Measurements from ENCODE around the gene RNF183. TPM values are rescaled to one million over a fixed set of nuclear protein-coding genes. Genes with fewer than 3 reads are reported as not detected.

RNF183 gene
- total RNA-seq, 4 donors from 2014 or later, result not detected

DNA sequence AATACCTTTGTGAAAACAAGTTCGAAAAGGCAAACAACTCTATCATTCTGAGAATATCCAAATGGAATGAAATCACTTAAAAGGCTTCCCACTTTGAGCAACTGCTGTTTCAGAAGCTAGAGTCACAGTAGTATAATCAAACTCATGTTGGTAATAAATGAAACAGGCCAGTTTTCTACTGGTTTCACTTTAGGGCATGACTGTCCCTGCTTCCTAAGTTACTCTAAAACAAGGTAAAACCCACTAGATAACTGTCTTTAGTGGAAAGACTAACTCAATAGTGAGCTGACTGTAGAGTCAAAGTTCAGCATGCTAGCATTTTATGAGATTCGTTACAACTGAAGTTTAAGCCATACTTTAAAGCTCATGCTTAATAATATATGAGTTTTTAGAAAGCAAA is 33.8 kb downstream of the RNF183 start:
- H3K4me1 ChIP-seq, result peaks cover 5 to 10% of the 10 kb centered on the region in 2 donors
- H3K27me3 ChIP-seq, result no peaks in the 10 kb centered on the region
- no peaks in the 10 kb centered on the region for H3K9me3 ChIP-seq
- H3K4me3 ChIP-seq, result no peak overlapping the region
- intact Hi-C loops (cut with DNase I; ENCODE audit: low total_unique reads), result no loop called here
- DNase-seq, result no peak
- ATAC-seq, result no peak
- peaks cover 0 to 56% of the 10 kb centered on the region in 2 donors for H3K36me3 ChIP-seq
- TF ChIP-seq, protein P1, sequence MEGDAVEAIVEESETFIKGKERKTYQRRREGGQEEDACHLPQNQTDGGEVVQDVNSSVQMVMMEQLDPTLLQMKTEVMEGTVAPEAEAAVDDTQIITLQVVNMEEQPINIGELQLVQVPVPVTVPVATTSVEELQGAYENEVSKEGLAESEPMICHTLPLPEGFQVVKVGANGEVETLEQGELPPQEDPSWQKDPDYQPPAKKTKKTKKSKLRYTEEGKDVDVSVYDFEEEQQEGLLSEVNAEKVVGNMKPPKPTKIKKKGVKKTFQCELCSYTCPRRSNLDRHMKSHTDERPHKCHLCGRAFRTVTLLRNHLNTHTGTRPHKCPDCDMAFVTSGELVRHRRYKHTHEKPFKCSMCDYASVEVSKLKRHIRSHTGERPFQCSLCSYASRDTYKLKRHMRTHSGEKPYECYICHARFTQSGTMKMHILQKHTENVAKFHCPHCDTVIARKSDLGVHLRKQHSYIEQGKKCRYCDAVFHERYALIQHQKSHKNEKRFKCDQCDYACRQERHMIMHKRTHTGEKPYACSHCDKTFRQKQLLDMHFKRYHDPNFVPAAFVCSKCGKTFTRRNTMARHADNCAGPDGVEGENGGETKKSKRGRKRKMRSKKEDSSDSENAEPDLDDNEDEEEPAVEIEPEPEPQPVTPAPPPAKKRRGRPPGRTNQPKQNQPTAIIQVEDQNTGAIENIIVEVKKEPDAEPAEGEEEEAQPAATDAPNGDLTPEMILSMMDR (IDR thresholded peaks at IDR 0.05 in 4 of 5, conservative IDR thresholded peaks at IDR 0.05 in 1 of 5), result no peak
- TF ChIP-seq POLR2A (IDR thresholded peaks at IDR 0.05), result no peak
- in situ Hi-C loops (cut with MboI; ENCODE audit: low sequenced_read_pairs in 4 of 4), result loop anchor here in 1 of 4 donors (25.0 kb wide), 1 partner anchor 393 kb away; no protein-coding TSS in a partner anchor
- no peak overlapping the region for H3K27ac ChIP-seq

DNA sequence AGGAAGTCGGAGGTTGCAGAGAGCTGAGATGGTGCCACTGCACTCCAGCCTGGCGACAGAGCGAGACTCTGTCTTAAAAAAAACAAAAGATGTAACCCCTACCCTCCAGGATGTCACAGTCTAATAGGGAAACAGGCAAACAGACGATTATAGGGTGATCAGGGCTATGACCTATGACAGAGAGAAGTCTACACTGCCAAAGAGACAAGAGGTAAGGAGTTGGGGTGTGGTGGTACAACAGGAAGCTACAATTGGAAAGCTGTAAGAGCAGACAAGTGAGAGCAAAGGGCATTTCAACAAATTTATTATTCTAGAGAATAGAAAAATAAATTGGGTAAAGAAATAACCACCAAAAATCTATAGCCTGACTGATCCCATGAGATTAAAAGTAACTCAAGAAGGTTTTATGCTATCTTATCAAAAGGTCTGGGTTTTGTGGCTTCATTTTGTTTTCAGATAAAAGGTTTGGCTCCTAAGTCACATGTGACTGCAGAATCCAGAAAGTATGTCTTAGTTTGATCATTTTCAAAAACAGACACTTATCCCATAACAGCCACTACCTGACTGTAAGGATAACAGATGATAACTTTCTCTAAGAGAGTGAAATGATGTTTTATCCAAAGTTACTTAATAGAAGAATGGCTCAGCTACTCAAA is 35.1 kb downstream of the RNF183 start:
- Histone ChIP-seq H3K4me3 (no peak overlapping the region), H3K27me3 (no peaks in the 10 kb centered on the region), H3K4me1 (peaks cover 0 to 6% of the 10 kb centered on the region in 2 donors), H3K9me3 (no peaks in the 10 kb centered on the region), H3K27ac (no peak overlapping the region), H3K36me3 (peaks cover 0 to 56% of the 10 kb centered on the region in 2 donors)
- DNase-seq (no peak), ATAC-seq (no peak)
- intact Hi-C loops (cut with DNase I; ENCODE audit: low total_unique reads) (no loop called here), in situ Hi-C loops (cut with MboI; ENCODE audit: low sequenced_read_pairs in 4 of 4) (loop anchor here in 1 of 4 donors (25.0 kb wide), 1 partner anchor 394 kb away; no protein-coding TSS in a partner anchor)
- TF ChIP-seq, protein P1 (IDR thresholded peaks at IDR 0.05 in 4 of 5, conservative IDR thresholded peaks at IDR 0.05 in 1 of 5), result no peak
- no peak for TF ChIP-seq POLR2A (IDR thresholded peaks at IDR 0.05)

- no peaks in the 10 kb centered on the region for H3K9me3 ChIP-seq
- H3K4me1 ChIP-seq, result no peaks in the 10 kb centered on the region
- H3K4me3 ChIP-seq, result no peak overlapping the region
- no peak for TF ChIP-seq POLR2A (IDR thresholded peaks at IDR 0.05)
- TF ChIP-seq, protein P1 (IDR thresholded peaks at IDR 0.05 in 4 of 5, conservative IDR thresholded peaks at IDR 0.05 in 1 of 5), result no peak
- no peak for DNase-seq
- no peak overlapping the region for H3K27ac ChIP-seq
- no peaks in the 10 kb centered on the region for H3K27me3 ChIP-seq
- ATAC-seq, result no peak
- peaks cover 0 to 52% of the 10 kb centered on the region in 2 donors for H3K36me3 ChIP-seq
- in situ Hi-C loops (cut with MboI; ENCODE audit: low sequenced_read_pairs in 4 of 4), result loop anchor here in 1 of 4 donors (25.0 kb wide), 1 partner anchor 396 kb away; no protein-coding TSS in a partner anchor
- intact Hi-C loops (cut with DNase I; ENCODE audit: low total_unique reads), result no loop called here
Measured at GRCh38 chr9:113266174-113266573, 37.0 kb downstream of the RNF183 start.

GRCh38 chr9:113261917-113262671 is 41.1 kb downstream of the RNF183 start:
- ATAC-seq (no peak), DNase-seq (no peak)
- Histone ChIP-seq H3K4me1 (no peaks in the 10 kb centered on the region), H3K27ac (no peak overlapping the region), H3K4me3 (no peak overlapping the region), H3K9me3 (no peaks in the 10 kb centered on the region), H3K36me3 (peaks cover 0 to 59% of the 10 kb centered on the region in 2 donors), H3K27me3 (no peaks in the 10 kb centered on the region)
- in situ Hi-C loops (cut with MboI; ENCODE audit: low sequenced_read_pairs in 4 of 4) (loop anchor here in 1 of 4 donors (25.0 kb wide), 1 partner anchor 400 kb away; no protein-coding TSS in a partner anchor), intact Hi-C loops (cut with DNase I; ENCODE audit: low total_unique reads) (no loop called here)
- no peak for TF ChIP-seq POLR2A (IDR thresholded peaks at IDR 0.05)
- TF ChIP-seq, protein P1 (IDR thresholded peaks at IDR 0.05 in 4 of 5, conservative IDR thresholded peaks at IDR 0.05 in 1 of 5), result no peak

Measured in gastrocnemius medialis (tissue), 4 donors.